AML-193 (cell line): ENCODE results near the gene BPIFA2.
"Not testable (repeated sequence)": the region's sequence is repeated elsewhere in the genome, so short reads cannot be mapped to it uniquely, and the experiment has no call there.

Source experiments
- DNase-seq, 2 experiments: peaks; one replicate each; lab custom pipeline; 2025; lab: John Stamatoyannopoulos, UW

Gene BPIFA2

GRCh38 chr20:33162313-33162712 lies 5.6 kb upstream of the BPIFA2 start:
- DNase-seq = no peak

DNA sequence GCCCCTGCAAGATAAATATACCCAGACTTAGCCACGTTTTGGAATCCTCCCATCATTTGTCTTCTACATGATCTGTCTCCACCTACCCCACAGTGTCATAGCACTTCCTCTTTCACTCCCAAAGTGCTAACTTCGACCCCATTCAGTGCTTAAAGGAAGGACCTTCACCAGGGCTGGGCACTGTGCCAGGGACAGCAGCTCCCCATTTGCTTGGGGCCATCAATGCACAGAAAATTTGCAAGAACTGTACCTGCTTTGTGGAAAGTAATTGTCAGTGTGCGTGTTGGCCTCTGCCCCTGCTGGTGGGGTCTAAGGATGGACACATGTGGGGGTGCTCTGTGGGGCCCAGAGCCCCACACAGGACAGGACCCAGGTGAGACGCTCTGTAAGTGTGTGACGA lies 5.2 kb upstream of the BPIFA2 start:
- DNase-seq = no peak

- DNase-seq = no peak
These were observed 3.9 kb upstream of the BPIFA2 start for GRCh38 chr20:33163856-33164762.

DNA sequence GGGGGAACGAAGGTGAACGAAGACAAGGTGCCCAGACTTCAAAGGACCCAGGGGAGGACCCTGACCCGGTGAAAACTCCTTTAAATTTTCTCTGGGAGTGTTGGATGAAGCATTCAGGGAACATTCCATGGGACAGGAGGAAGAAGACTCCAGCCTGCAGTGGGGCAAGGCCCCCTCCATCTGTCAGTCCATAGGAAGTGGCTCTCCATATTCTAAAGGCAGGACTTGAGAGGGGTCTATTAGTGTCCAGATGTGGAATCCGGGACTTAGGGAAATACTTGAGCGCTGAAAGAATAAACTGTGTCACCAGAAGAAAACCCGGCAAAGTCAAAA lies 3.2 kb upstream of the BPIFA2 start:
- DNase-seq = no peak

DNA sequence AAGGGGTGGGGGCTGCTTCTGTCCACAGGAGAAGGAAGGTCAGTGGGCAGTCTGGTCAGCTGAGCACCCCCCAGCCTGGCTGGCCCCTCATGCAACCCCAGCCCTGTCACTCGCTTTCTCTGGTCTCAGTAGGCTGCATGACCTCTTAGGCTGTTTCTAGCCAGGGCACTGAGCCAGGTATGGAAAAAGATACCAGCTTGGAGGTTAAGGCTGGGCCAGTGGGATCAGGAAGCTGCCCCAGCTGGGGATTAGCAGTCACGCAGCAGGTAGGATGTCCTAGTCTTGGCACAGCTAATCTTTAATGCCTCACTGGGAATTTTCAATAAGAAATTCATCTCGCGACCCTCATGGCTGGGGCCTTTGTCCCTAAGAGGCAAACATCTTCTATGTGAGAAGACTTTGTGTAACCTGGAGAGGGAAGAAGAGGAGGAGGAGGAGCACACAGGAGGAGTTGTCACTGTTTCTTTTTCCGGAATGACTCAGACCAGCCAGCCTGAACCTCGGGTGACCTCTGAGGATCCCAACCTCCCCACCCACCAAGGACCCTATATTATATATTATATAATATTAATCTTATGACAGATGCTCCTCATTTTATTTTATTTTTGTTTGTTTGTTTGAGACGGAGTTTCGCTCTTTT lies 2.4 kb upstream of the BPIFA2 start:
- DNase-seq = no peak

DNA sequence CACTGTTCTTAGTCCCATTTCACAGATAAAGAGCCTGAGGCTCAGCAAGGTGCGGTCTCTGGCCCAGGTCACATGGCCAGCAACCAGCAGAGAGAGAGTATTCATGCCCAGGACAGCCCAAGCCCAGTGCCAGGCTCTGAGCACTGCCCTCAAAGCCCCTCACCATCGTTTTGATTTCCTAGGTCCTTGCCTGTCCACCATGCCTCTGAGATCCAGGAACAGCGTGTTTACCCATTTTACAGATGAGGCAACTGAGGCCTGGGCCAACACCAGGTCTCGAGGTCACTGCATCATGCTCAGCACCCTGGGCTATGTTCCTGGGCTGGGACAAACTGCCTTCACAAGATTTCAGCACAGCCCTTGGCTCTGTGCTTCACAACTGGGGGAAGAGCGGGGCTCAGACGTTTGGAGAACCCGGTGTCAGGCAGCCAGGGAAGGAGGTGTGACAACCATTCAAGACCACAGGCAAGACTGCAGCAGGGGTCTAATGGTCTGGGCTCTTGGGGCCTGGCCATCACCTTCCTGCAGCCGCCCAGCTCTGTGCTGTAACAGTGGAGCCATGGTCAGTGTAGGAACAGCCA lies 1.3 kb upstream of the BPIFA2 start:
- no peak for DNase-seq

GRCh38 chr20:33169176-33169794 lies 1.3 kb downstream of the BPIFA2 start:
- peak; percentile 5 to 26 for DNase-seq

GRCh38 chr20:33172781-33173180 lies 4.8 kb downstream of the BPIFA2 start:
- DNase-seq = no peak

DNA sequence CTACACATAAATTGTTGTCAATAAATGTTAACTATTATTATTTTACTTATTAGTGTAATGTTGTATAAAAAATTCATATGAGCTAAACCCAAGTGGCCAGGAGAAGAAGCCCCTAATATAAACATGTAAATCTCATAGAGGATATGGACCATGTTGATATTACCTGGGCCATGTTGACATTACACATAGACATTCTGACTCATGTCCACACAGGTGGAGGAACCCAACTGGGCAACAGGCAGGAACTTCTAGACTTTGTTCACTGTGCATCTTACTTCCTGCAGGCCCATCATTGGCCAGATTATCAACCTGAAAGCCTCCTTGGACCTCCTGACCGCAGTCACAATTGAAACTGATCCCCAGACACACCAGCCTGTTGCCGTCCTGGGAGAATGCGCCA lies 7.2 kb downstream of the BPIFA2 start:
- DNase-seq = no peak

- DNase-seq = no peak
These were observed 8.1 kb downstream of the BPIFA2 start for GRCh38 chr20:33176101-33176500.

GRCh38 chr20:33177866-33178265 lies 9.9 kb downstream of the BPIFA2 start:
- no peak for DNase-seq

DNA sequence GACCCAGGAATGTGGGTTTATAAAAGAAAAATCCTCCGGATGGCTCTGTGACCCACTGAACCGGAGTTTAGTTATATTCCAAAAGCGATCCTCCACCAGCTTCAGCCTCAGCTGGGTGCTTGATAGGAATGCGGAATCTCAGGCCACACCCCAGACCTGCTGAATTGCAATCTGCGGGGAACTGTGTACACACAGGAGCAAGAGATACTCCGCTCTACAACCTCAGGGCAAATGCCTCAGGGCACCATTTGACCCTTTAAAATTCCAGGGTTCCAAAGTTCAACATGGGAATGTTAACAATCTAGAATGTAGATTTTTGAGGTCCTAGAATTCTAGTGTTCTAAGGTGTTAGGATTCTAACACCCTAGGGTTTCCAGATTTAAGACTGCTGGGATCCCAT lies 10.8 kb downstream of the BPIFA2 start:
- DNase-seq = no peak

DNA sequence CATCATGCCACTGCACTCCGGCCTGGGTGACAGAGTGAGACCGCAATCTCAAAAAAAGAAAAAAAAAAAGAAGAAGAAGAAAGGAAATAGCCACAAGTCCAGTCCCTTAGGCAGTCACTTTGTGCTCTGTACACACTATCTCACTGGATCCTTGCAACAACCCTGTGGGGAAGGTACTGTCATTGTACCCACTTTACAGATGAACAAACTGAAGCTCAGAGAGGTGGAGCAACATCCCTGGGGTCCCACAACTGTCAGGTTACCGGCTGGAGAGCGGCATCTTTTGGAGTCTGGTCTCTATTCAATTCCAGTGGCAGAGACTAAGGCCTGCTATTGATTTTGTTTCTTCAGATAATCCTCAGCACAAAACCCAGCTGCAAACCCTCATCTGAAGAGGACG lies 12.2 kb downstream of the BPIFA2 start:
- DNase-seq = no peak

DNA sequence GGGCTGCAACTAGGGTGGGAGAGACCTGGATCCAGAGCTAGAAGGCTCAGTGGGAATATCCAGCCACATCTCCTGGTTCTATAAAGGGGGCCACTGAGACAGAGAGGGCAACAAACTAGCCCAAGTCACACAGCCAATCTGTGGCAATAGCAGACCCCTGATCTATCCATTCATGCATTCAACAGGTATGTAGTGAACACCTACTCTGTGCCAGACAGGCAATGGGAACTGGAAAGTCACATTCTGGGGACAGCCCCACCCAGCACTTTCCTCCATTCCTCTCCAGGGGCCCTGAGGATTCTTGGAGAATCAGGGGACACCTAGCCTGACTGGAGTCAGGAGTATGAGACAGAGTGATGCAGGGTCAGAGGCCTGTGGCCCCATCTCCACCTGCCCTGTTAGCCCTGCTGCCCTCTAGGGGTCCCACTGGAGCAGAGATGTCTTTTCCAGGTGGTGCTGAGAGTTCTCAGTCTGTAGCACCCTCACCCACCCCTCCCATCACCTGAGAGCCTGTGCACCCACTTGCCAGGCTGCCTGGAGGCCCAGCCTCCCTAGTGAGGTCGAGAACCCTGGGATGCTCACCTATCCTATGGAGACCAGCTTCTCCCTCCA lies 13.6 kb downstream of the BPIFA2 start:
- no peak for DNase-seq

GRCh38 chr20:33183312-33183711 lies 15.4 kb downstream of the BPIFA2 start:
- DNase-seq = no peak

- DNase-seq = not testable (repeated sequence)
These were observed 17.2 kb downstream of the BPIFA2 start for GRCh38 chr20:33185031-33185590.

DNA sequence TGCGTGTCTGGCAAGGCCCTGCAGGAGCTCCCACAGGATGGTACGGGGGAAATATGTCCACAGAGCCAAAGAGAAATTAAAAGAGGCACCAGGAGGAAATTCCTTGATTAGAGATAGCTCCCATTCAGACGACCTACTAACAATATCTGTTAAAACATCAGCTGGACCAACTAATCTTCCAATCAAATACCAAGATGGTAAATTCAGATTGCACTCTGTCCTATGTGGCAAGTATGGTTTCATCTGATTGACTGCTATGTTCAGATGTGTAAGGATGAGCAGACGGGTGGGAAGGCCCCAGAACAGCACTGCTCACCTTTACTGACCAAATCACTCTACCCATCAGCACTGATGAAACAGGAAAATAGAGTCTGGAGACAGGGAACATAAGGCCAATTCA lies 19.5 kb downstream of the BPIFA2 start:
- DNase-seq = no peak

- DNase-seq = no peak
These were observed 20.5 kb downstream of the BPIFA2 start for GRCh38 chr20:33188421-33188820.

DNA sequence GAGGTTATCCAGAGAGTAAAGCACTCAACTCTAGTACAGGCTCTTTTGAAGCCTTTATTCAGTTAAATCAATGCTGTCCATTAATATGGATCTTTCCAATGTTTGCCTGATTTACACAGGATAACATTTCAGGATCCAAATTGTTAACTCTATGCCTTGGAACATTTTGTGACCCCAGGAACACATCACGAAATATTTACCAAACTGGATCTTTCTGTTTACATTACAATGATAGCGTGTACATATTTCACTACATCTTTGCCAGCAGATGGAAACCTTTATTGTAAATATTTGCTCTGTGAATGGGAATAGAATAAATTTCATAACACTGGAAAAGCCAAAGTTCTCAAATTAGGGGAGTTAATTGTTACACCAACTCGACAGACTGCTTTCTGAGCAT lies 23.5 kb downstream of the BPIFA2 start:
- DNase-seq = no peak

DNA sequence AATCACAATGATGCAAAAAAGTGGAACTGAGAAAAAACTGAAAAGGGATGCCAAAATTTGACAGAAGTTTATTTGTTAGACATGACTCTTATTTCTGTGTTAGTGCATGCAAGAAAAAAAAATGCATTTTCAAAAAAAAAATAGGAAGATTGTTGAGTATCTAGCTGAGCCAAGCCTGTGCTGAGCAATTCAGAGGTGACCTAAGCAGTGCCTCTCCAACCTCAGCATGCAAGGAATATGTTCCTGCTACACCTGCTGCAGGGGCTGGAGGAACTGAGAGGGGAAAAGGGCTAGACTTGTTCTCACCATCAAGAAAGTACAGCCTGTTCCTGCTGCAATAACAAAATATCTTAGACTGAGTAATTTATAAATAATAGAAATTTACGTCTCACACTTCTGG lies 24.0 kb downstream of the BPIFA2 start:
- no peak for DNase-seq

DNA sequence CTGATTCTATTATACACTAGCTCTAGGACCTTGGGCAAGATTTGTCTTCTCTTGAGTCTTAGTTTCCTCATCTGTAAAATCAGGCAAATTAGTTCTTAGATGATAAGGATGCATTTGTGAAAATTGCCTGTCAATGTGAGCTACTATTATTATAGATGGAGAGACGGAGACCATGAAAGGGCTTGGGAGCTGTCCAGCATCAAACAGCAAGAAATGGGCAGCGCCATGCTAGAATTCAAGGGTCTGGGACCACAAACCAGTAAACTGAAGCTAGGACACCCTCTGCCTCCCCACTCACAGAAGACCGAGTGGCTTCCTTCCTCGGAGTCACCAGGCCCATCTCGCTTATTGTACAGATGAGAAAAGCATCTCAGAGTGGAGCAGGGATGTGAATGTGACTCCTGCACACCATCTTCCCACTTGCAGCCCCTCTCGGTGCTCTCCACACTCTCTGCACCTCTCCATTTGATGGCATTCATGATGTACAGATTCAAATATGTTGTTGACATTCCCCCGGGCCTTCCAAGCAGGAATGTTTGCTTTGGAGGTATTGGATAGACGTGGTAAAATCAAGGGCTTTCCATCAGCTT lies 25.0 kb downstream of the BPIFA2 start:
- no peak for DNase-seq

- DNase-seq = no peak
These were observed 31.1 kb downstream of the BPIFA2 start for GRCh38 chr20:33199026-33199425.
